ENCODE results near the gene TAS2R19.

TAS2R19 gene

DNA sequence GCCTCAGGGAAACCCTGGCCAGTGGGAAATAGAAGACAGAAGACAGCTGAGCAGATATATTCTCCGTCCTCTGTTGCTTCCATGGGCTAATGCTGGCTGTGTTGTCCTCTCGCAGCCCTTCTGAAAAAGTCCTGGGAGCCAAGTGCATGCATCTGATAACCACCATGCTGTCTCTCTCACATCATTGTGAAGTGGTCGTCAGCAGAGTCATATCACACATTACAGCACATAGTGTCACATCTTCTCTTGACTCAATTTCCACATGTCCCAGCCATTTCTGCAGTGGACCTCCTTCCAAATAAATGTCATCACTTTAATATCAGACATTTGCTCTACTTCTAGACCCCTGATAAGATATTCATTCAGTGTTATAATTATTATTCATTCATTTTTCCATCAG lies 28.1 kb downstream of the TAS2R19 start:
- no peak overlapping the region for H3K9ac ChIP-seq
- H3K4me2 ChIP-seq (ENCODE audit: low read length), result no peak overlapping the region
- no peaks in the 10 kb centered on the region for H3K27me3 ChIP-seq (ENCODE audit: control insufficient read depth, insufficient read depth, low read length)
- H3K9me3 ChIP-seq (ENCODE audit: control insufficient read depth, low read length), result no peaks in the 10 kb centered on the region
- TF ChIP-seq, protein P1, sequence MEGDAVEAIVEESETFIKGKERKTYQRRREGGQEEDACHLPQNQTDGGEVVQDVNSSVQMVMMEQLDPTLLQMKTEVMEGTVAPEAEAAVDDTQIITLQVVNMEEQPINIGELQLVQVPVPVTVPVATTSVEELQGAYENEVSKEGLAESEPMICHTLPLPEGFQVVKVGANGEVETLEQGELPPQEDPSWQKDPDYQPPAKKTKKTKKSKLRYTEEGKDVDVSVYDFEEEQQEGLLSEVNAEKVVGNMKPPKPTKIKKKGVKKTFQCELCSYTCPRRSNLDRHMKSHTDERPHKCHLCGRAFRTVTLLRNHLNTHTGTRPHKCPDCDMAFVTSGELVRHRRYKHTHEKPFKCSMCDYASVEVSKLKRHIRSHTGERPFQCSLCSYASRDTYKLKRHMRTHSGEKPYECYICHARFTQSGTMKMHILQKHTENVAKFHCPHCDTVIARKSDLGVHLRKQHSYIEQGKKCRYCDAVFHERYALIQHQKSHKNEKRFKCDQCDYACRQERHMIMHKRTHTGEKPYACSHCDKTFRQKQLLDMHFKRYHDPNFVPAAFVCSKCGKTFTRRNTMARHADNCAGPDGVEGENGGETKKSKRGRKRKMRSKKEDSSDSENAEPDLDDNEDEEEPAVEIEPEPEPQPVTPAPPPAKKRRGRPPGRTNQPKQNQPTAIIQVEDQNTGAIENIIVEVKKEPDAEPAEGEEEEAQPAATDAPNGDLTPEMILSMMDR (IDR thresholded peaks at IDR 0.05), result no peak
- H2AFZ ChIP-seq, result no peak overlapping the region
- H3K4me1 ChIP-seq, result no peaks in the 10 kb centered on the region
- H3K79me2 ChIP-seq, result peaks cover 3% of the 10 kb centered on the region
- no peak overlapping the region for H3K27ac ChIP-seq
- H3K36me3 ChIP-seq (ENCODE audit: control insufficient read depth, insufficient read depth, low read length), result no peaks in the 10 kb centered on the region
- no peak overlapping the region for H3K4me3 ChIP-seq (ENCODE audit: low read depth, low read length)

DNA sequence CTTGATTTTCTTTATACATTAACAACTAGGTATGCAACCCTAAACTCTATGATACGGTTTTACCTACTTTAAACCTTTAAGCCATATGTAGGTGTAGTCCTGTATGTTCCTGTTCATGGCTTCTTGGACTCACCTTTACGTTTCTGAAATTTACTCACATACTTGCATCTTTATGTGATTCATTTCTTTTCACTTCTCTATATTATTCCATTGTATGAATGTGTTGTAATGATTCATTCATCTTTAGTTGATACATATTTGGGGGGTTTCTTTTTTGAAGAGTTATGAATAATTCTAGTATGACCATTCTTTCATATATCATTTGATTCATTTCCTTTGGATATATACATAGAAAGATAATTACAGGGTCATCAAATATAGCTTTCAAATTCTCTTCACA lies 33.3 kb downstream of the TAS2R19 start:
- H3K4me3 ChIP-seq (ENCODE audit: low read depth, low read length), result no peak overlapping the region
- H3K27ac ChIP-seq, result no peak overlapping the region
- H3K27me3 ChIP-seq (ENCODE audit: control insufficient read depth, insufficient read depth, low read length), result no peaks in the 10 kb centered on the region
- TF ChIP-seq, protein P1 (IDR thresholded peaks at IDR 0.05), result no peak
- no peak overlapping the region for H3K4me2 ChIP-seq (ENCODE audit: low read length)
- no peak overlapping the region for H2AFZ ChIP-seq
- H3K9me3 ChIP-seq (ENCODE audit: control insufficient read depth, low read length), result no peaks in the 10 kb centered on the region
- peaks cover 3% of the 10 kb centered on the region for H3K79me2 ChIP-seq
- H3K36me3 ChIP-seq (ENCODE audit: control insufficient read depth, insufficient read depth, low read length), result no peaks in the 10 kb centered on the region
- H3K4me1 ChIP-seq, result no peaks in the 10 kb centered on the region
- H3K9ac ChIP-seq, result no peak overlapping the region

DNA sequence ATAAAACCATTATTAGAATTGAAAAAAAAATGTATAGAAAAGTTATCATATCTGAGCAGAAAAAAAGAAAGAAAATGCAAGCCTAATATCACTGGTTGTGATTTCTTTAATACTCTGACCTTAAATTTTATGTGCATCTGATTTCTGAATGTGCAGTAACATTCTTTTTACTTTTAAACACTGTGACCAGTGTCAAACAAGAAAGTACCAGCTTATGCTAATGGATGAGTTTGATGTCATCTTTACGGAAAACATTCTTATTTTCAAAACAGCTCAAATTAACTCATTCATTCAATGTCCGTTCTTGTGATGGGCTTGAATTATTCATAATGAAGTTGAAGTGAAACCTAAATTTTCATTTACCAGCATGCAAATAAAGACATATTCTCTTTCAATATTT lies 35.6 kb downstream of the TAS2R19 start, which contains the start of gene TAS2R50:
Gene TAS2R50 (minus strand): TSS at position 101 of the 400 bp plus-strand sequence. CDS start 52 bp downstream, at position 49.
- Histone ChIP-seq H3K4me1 (no peaks in the 10 kb centered on the region), H3K4me3 (ENCODE audit: low read depth, low read length) (no peak within 1 kb of the TSS), H3K9me3 (ENCODE audit: control insufficient read depth, low read length) (no peaks in the 10 kb centered on the region), H3K4me2 (ENCODE audit: low read length) (no peak within 1 kb of the TSS), H3K79me2 (peaks cover 3% of the 10 kb centered on the region), H2AFZ (no peak within 1 kb of the TSS), H3K36me3 (ENCODE audit: control insufficient read depth, insufficient read depth, low read length) (no peaks in the 10 kb centered on the region), H3K27me3 (ENCODE audit: control insufficient read depth, insufficient read depth, low read length) (no peaks in the 10 kb centered on the region), H3K27ac (no peak within 1 kb of the TSS), H3K9ac (no peak within 1 kb of the TSS)
- TF ChIP-seq, protein P1 (IDR thresholded peaks at IDR 0.05), result no peak

DNA sequence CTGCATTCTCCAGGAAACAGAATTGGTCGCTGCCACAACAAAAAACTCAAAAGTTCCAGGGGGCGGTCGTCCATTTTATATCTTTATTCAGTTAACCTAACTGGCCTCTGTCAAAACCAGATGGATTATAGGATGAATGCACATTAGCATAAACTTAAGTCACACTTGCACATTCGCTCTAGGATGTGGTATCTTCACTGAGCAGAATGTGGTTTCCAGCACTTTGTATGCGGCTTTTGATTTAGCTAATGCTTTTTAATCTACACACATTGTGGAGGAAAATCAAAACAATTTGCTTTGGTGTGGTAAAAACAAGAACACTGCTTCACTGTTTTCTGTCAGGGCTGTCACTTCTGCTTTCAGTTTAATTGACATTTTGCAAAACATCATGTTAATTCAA lies 40.2 kb downstream of the TAS2R19 start:
- Histone ChIP-seq H3K79me2 (peaks cover 3% of the 10 kb centered on the region), H3K36me3 (ENCODE audit: control insufficient read depth, insufficient read depth, low read length) (no peaks in the 10 kb centered on the region), H3K4me1 (peaks cover 4% of the 10 kb centered on the region), H3K9me3 (ENCODE audit: control insufficient read depth, low read length) (no peaks in the 10 kb centered on the region), H3K27me3 (ENCODE audit: control insufficient read depth, insufficient read depth, low read length) (no peaks in the 10 kb centered on the region), H3K9ac (no peak overlapping the region), H3K4me3 (ENCODE audit: low read depth, low read length) (no peak overlapping the region), H2AFZ (no peak overlapping the region), H3K27ac (no peak overlapping the region), H3K4me2 (ENCODE audit: low read length) (no peak overlapping the region)
- TF ChIP-seq, protein P1 (IDR thresholded peaks at IDR 0.05), result no peak

DNA sequence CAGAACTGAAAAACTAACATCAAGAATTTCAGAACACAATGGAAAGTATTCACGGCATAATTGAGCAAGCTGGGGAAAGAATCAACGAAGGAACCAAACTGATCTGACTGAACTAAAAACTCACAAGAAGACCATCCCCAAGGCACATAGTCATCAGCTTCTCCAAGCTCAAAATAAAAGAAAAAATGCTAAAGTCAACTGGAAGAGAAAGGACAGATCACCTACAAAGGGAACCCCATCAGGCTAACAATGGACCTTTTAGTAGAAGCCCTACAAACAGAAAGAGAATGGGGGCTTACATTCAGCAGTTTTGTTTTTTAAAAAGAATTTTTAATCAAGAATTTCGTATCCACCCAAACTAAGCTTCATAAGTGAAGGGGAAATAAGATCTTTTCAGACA lies 47.5 kb downstream of the TAS2R19 start:
- Histone ChIP-seq H3K9me3 (ENCODE audit: control insufficient read depth, low read length) (no peaks in the 10 kb centered on the region), H2AFZ (no peak overlapping the region), H3K4me2 (ENCODE audit: low read length) (no peak overlapping the region), H3K9ac (no peak overlapping the region), H3K4me1 (peaks cover 4% of the 10 kb centered on the region), H3K36me3 (ENCODE audit: control insufficient read depth, insufficient read depth, low read length) (no peaks in the 10 kb centered on the region), H3K27ac (no peak overlapping the region), H3K4me3 (ENCODE audit: low read depth, low read length) (no peak overlapping the region), H3K79me2 (peaks cover 9% of the 10 kb centered on the region), H3K27me3 (ENCODE audit: control insufficient read depth, insufficient read depth, low read length) (no peaks in the 10 kb centered on the region)
- TF ChIP-seq, protein P1 (IDR thresholded peaks at IDR 0.05), result no peak
